HPDE6-E6E7 (cell line): Measurements from ENCODE around the gene FHOD1.

Experiments
- DNase-seq: peaks from one replicate; pipeline ENCODE4 v3.0.0; 2011; ENCODE audit warnings: missing footprints; ENCODE audit errors: extremely low spot score

Gene FHOD1

GRCh38 chr16:67234180-67234597 is 13.1 kb downstream of the FHOD1 start:
- no peak for DNase-seq

- DNase-seq: no peak
Measured at GRCh38 chr16:67233596-67233995, 13.7 kb downstream of the FHOD1 start.

DNA sequence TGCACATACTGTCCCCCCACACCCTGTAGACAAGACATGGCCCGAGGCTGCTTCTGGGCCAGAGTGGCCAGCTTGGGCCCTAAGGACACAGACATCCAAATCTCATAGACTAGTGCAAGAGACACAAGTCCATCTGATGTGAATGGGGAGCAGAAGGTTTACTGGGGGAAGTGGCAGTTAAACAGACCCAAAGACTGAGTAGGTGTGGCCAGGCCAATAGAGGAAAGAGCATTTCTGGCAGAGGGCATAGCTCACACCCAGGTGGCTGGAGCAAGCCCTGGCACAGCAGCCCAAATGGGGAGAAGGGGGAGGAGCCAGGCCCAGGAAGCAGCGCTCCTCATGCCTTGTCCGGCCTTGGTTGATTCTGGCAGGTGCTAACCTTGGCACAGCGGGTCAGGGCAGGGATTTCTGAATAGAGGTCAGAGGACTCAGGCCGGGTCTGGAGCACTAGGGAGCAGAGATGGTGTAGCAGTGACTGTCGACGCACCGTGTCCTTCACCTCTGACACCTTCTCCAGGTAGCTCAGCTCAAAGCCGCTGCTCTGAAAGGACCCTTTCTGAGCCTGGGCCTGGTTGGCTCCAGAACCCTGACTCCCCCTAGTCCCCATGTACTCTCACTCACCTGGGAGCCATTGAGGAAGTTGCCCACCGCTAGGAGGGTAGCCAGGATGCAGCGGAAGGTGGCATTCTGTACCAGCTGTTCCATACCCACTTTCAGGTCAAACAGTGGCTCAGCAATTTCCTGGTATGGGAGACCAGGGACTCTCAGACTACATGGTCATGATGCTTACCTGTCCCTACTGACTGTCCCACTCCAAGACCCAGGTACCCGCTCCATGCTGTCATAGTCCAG is 16.2 kb downstream of the FHOD1 start:
- DNase-seq: no peak

GRCh38 chr16:67229906-67230808 is 17.1 kb downstream of the FHOD1 start:
- no peak for DNase-seq

DNA sequence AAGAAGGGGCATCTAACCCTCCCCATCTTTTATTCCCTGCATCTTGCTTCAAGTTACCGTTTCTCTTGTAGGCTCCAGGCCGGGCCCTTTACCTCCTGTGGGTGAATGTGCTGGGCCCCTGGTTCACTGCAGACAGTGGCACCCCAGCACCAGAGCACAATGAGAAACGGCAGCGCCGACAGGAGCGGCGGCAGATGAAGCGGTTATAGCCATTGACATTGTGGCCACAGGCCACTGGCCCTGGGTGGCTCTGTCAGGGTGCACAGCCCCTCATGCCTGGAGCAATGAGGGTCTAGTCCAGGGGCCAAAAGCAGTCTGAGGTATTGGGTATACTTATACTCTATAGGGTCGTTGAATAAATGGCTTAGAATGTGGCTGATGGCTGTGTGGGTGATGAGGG is 18.4 kb downstream of the FHOD1 start:
- no peak for DNase-seq

- DNase-seq: no peak
Measured at GRCh38 chr16:67228034-67228785, 19.1 kb downstream of the FHOD1 start.

DNA sequence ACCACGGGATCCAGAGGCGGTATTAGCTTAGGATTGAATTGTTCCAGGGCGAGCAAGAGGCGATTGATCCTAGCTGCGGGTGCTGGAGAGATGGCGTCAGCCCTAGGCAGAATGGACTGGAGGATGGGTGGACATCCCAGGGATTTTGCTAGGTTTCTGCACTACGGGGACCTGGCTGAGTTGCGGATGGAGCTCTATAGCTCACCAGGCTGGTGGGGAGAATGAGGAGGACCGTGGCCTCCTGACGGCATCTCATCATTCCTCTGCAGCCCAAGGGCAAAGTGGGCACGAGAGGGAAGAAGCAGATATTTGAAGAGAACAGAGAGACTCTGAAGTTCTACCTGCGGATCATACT is 19.7 kb downstream of the FHOD1 start:
- DNase-seq: no peak

DNA sequence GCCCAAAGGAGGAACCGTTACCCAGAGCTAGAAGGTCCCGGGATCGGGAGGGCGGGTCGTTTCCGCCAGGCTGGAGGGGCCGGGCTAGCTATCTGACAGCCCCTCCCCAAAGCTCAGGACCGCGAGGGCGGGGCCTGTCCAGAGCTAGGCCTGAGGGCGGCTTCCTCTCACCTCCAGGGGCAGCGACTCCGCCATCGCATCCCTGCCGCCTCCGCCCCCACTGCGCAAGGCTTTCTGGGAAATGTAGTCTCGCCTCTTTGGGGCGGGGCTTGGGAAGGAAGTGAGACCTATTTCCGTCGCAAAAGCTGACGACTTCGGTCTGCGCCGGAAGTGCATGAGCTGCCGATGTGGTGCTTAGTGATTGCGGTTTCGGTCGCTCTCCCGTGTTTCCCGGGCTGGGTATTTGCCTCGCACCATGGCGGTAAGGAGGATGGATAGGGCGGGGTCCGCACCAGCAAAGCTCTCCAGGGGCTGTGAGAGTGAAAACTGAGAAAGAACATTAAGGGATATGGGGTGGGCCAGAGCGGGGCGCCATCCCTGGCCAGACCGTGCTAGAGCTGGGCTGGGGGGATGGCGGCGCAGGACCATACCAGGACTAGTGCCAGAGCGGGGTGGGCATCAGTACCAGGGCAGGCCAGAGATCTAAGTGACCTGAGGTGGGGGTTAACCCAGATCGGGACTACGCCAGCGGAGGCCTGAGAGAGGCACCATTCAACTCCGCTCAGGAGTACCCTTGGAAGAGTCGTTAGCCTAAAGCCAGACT is 20.3 kb downstream of the FHOD1 start, which contains the start of gene TMEM208:
Gene TMEM208, plus strand, starts transcription at position 327 of the 763 bp plus-strand sequence. Its CDS starts 89 bp downstream, at position 416.
- peak; percentile 94 for DNase-seq

GRCh38 chr16:67226295-67226803 is 20.9 kb downstream of the FHOD1 start:
- DNase-seq: no peak

- DNase-seq: no peak
Measured at GRCh38 chr16:67223992-67224391, 23.3 kb downstream of the FHOD1 start.

- no peak for DNase-seq
Measured at GRCh38 chr16:67216612-67217490, 30.4 kb downstream of the FHOD1 start.

DNA sequence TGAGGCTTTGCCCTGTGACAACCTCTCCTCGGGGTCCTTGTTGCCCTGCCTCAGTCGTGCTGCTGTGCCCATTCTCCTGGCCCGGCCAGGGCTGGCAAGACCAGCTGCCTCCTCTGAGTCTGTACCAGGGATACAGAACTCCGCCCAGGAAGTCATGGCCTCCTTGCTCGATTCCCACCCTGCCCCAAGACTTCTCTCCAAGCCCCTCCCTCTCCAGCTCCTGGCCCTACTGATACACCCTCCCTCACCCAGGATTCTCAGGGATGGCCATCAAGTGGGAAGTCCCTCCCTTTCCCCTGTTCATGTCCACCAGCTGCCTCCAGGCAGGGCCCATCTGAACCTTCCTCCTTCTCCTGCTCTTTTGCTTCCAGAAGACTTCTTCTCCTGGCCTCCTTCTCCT is 31.6 kb downstream of the FHOD1 start:
- DNase-seq: no peak

DNA sequence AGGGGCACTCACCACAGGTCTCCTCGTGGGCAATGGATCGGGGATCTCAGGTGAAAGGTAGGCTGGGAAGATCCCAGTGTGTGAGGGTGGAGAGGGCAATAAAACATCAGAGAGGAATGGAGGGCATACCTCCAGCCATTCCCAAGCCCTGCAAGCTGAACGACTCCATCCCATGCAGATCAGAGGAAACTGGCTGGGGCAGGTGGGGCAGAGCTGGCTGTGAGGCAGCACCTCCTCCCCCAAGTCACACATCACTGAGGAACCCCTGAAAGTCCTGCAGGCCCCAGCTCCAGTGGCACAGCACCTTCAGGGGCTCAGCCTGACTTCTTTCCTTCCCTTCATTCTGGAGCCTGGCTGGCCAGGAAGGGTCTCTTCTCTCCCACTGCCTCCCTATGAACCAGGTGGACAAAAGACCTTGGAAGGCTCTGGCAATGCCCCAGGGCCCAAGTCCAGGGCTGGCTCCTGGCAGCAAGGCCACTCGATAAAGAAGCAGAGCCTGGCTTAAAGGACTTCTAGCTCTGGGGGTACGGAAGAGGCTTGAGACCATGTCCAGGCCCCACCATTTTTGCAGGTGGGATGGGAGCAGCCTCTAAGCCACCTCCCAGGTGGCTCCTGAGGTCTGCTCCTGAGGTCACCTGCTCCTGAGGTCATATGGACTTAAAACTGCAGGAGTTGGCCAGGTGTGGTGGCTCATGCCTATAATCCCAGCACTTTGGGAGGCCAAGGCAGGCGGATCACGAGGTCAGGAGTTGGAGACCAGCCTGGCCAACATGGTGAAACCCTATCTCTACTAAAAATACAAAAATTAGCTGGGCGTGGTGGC is 33.9 kb downstream of the FHOD1 start:
- no peak for DNase-seq

- no peak for DNase-seq
Measured at GRCh38 chr16:67212766-67213165, 34.5 kb downstream of the FHOD1 start.

DNA sequence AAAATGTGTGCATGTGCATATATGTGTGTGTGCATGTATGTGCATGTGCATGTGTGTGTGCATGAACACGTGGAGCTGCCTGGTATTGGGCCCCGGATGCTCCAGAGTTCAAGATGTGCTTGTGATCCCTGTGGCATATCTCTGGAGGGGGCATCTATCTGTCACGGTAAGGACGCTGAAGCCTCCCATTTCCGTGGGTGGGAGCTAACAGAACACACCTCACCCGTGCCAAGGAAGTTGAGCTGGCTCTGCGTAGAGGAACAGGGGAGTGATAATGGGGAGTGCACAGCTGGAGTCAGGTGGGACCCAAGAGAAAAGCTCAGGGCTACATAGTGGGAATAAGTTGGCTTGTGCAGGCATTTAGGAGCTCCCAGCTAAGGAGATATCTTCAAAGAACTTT is 35.6 kb downstream of the FHOD1 start:
- no peak for DNase-seq

DNA sequence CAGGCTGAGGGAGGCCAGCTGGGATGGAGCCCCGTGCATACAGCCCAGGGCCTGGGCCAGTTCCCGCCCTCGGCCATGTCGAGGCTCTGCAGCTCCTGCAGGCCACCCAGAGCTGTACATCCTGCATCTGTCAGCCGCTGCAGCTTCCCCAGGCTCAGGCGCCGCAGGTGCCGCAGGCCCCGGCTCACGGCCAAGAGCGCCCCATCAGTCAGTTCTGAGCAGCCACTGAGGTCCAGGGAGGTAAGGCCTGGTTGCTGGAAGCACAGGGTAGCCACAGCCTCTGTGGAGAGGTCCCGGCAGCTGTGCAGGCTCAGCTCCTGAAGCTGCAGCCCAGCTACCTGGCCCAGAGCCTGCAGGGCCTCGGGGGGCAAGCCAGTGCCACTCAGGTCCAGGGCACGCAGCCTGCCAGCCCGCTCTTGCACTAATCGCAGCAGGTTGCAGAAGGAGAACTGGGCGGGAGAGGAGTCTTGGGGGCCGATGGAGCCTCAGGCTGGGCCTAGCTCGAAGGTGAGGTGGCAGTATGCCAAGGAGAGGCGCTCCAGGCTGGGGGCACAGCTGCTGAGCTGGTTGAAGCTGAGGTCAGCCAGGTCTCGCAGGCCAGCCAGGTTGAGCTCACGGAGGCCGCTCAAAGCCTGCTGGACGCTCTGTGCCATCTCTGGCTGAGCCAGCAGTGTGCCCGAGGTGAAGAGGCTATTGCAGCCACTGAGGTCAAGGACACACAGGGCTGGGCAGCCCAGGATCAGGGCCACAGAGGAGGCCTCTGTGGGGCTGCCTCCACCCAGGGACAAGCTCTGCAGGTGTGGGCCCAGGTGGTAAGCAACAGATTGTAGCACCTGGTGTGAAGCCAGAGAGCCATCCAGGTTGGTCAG is 37.0 kb downstream of the FHOD1 start:
- no peak for DNase-seq

DNA sequence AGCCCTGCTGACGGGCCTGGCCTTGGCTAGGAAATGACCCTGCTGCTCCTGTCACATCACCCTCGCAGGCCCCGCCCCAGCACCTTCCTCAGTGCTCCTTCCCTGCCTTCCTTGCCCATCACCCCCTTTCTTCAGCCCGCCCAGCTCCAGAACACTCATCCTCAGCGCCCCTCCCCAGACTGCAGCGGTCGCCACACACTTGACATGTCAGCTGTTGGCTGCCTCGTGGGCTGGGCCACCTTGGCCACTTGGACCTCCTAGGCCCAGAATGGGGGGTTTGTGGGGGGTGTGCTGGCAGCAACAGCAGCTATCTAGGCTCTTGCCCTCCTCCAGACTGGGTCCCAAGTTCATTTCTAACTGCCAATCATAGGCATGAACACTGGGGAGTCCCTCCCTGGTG is 37.7 kb downstream of the FHOD1 start:
- DNase-seq: no peak
